SK-N-SH (cell line): Measurements from ENCODE around the gene ADCY1. TPM values are rescaled to one million over a fixed set of nuclear protein-coding genes. Genes with fewer than 3 reads are reported as not detected.

Experiments used
- CTCF ChIA-PET: fragments of 300-600, 350-600 bp; formaldehyde crosslinking; extraction: SDS; loops from one replicate; lab custom pipeline; 2021; lab: Yijun Ruan, JAX
- POLR2A ChIA-PET: fragments of 350-600 bp; sonication (Branson Sonifier 250); formaldehyde crosslinking; extraction: SDS; loops from one replicate; lab custom pipeline; 2020; ENCODE audit warnings: antibody characterized with exemption, inconsistent platforms; lab: Yijun Ruan, JAX
- DNase-seq: peaks from one replicate; pipeline ENCODE4 v3.0.0; 2012
- H2AFZ ChIP-seq: fragments of 200-600 bp; sonication (generic); 2 replicates; pipeline ENCODE4 v1.8.1; 2016; ENCODE audit warnings: antibody characterized with exemption, mild to moderate bottlenecking, low read depth
- H3F3A ChIP-seq: fragments of 200-600 bp; sonication (generic); replicated peaks from 2 replicates; pipeline ENCODE3; 2016; ENCODE audit warnings: antibody characterized with exemption, mild to moderate bottlenecking; ENCODE audit not compliant: insufficient read depth
- H3K27ac ChIP-seq, 2 experiments: fragments of 200-500 bp in 1 of 2; fragments of 200-600 bp in 1 of 2; sonication (Bioruptor generic) in 1 of 2; sonication (generic), shearing (Covaris generic) in 1 of 2; 2 replicates each; pipeline versions ENCODE4 v1.5.1 to v1.6.1; 2014 to 2016; ENCODE audit warnings: low read depth in 2 of 2, inconsistent platforms in 1 of 2, low read length in 1 of 2, mild to moderate bottlenecking in 1 of 2, mixed read lengths in 1 of 2
- H3K27me3 ChIP-seq: fragments of 200-600 bp; sonication (generic), shearing (Covaris generic); 2 replicates; pipeline ENCODE4 v1.6.1; 2016; ENCODE audit warnings: mixed run types; ENCODE audit not compliant: insufficient read depth
- H3K36me3 ChIP-seq, 2 experiments: fragments of 200-500 bp in 1 of 2; fragments of 200-600 bp in 1 of 2; sonication (Bioruptor generic) in 1 of 2; sonication (generic) in 1 of 2; replicated peaks in 1 of 2; 2 replicates each; pipeline versions ENCODE3 to v1.5.1; 2014 to 2016; ENCODE audit warnings: low read length in 1 of 2, mild to moderate bottlenecking in 1 of 2; ENCODE audit not compliant: insufficient read depth in 2 of 2, control insufficient read depth in 1 of 2
- H3K4me1 ChIP-seq, 2 experiments: fragments of 200-500 bp in 1 of 2; fragments of 200-600 bp in 1 of 2; sonication (Bioruptor generic) in 1 of 2; sonication (generic), shearing (Covaris generic) in 1 of 2; 2 replicates each; pipeline versions ENCODE4 v1.5.1 to v1.6.1; 2014 to 2016; ENCODE audit warnings: low read depth in 1 of 2, low read length in 1 of 2, mixed run types in 1 of 2; ENCODE audit not compliant: insufficient read depth in 2 of 2, control insufficient read depth in 1 of 2
- H3K4me2 ChIP-seq: fragments of 200-600 bp; sonication (generic), shearing (Covaris generic); 2 replicates; pipeline ENCODE4 v1.6.1; 2017; ENCODE audit warnings: mixed run types
- H3K4me3 ChIP-seq, 2 experiments: fragments of 200-500 bp in 1 of 2; fragments of 200-600 bp in 1 of 2; sonication (Bioruptor generic) in 1 of 2; sonication (generic), shearing (Covaris generic) in 1 of 2; 2 replicates each; pipeline versions ENCODE4 v1.5.1 to v1.8.1; 2014 to 2016; ENCODE audit warnings: low read depth in 2 of 2, inconsistent platforms in 1 of 2, low read length in 1 of 2, mild to moderate bottlenecking in 1 of 2, mixed read lengths in 1 of 2, moderate library complexity in 1 of 2
- H3K79me2 ChIP-seq: fragments of 200-600 bp; sonication (generic); 2 replicates; pipeline ENCODE4 v1.8.1; 2017; ENCODE audit warnings: mild to moderate bottlenecking; ENCODE audit not compliant: insufficient read depth
- H3K9ac ChIP-seq: fragments of 200-600 bp; sonication (generic); 2 replicates; pipeline ENCODE4 v1.6.1; 2017; ENCODE audit warnings: mixed run types
- H3K9me2 ChIP-seq: fragments of 200-600 bp; sonication (generic); 2 replicates; pipeline ENCODE4 v1.6.1; 2017; ENCODE audit warnings: mixed run types
- H3K9me3 ChIP-seq: fragments of 200-600 bp; sonication (generic); 2 replicates; pipeline ENCODE4 v1.6.1; 2017; ENCODE audit warnings: mixed run types, mild to moderate bottlenecking, moderate library complexity
- H4K20me1 ChIP-seq: fragments of 200-600 bp; sonication (generic); 2 replicates; pipeline ENCODE4 v1.6.1; 2017; ENCODE audit warnings: mild to moderate bottlenecking, mixed run types; ENCODE audit not compliant: insufficient read depth
- ELF1 ChIP-seq: IDR thresholded peaks from 2 replicates; pipeline ENCODE4 v1.4.0; 2012
- FOXJ3 ChIP-seq: sonication (generic); formaldehyde crosslinking; IDR thresholded peaks from 2 replicates; pipeline ENCODE4 v1.5.1; 2020; ENCODE audit warnings: mild to moderate bottlenecking, missing genetic modification reagents
- FOXM1 ChIP-seq: IDR thresholded peaks from 2 replicates; pipeline ENCODE4 v1.4.0; 2012; ENCODE audit warnings: low read depth, mild to moderate bottlenecking
- IRF3 ChIP-seq: fragments of 150-350 bp; IDR thresholded peaks from 2 replicates; pipeline ENCODE4 v1.6.1; 2016; ENCODE audit warnings: mild to moderate bottlenecking, low read depth, low read length
- JUND ChIP-seq: IDR thresholded peaks from 2 replicates; pipeline ENCODE4 v1.4.0; 2012
- MAX ChIP-seq: IDR thresholded peaks from 2 replicates; pipeline ENCODE4 v1.4.0; 2012; ENCODE audit warnings: low read depth
- MXI1 ChIP-seq: IDR thresholded peaks from 2 replicates; pipeline ENCODE4 v1.6.1; 2012; ENCODE audit warnings: mild to moderate bottlenecking, low read depth, low read length, improper control_type of control experiment
- NFIC ChIP-seq: IDR thresholded peaks from 2 replicates; pipeline ENCODE4 v1.4.0; 2012; ENCODE audit warnings: borderline replicate concordance
- NRF1 ChIP-seq: IDR thresholded peaks from 2 replicates; pipeline ENCODE4 v1.6.1; 2012; ENCODE audit warnings: low read depth, mild to moderate bottlenecking, low read length
- PBX3 ChIP-seq: IDR thresholded peaks from 2 replicates; pipeline ENCODE4; 2012
- POLR2AphosphoS5 ChIP-seq: IDR thresholded peaks from 2 replicates; pipeline ENCODE4 v1.6.1; 2012; ENCODE audit warnings: low read depth, low read length
- RCOR1 ChIP-seq: fragments of 150-350 bp; IDR thresholded peaks from 2 replicates; pipeline ENCODE4 v1.6.1; 2017; ENCODE audit warnings: antibody characterized with exemption, low read length
- RFX5 ChIP-seq: IDR thresholded peaks from 2 replicates; pipeline ENCODE4 v1.6.1; 2012; ENCODE audit warnings: mild to moderate bottlenecking, improper control_type of control experiment, low read length
- RXRA ChIP-seq: IDR thresholded peaks from 2 replicates; pipeline ENCODE4 v1.4.0; 2012; ENCODE audit warnings: low read depth, mild to moderate bottlenecking, borderline replicate concordance
- SMC3 ChIP-seq: IDR thresholded peaks from 2 replicates; pipeline ENCODE4 v1.6.1; 2012; ENCODE audit warnings: low read depth, low read length, improper control_type of control experiment
- TAF1 ChIP-seq: IDR thresholded peaks from 2 replicates; pipeline ENCODE4 v1.6.1; 2012; ENCODE audit warnings: low read depth, mild to moderate bottlenecking, low read length, moderate library complexity, borderline replicate concordance
- TEAD4 ChIP-seq: IDR thresholded peaks from 2 replicates; pipeline ENCODE4 v1.4.0; 2012; ENCODE audit warnings: mild to moderate bottlenecking, borderline replicate concordance; ENCODE audit not compliant: insufficient read depth
- USF1 ChIP-seq: IDR thresholded peaks from 2 replicates; pipeline ENCODE4 v1.4.0; 2012; ENCODE audit warnings: low read depth, borderline replicate concordance
- WGBS: methylation state at CpG from one replicate; pipeline ENCODE4 v1.1.6; 2017; ENCODE audit warnings: low lambda C conversion rate; 5-methylcytosine and 5-hydroxymethylcytosine counted together
- polyA plus RNA-seq, 3 experiments: library from polyadenylated mRNA; depleted of rRNA; stranded (reverse); fragments of >200 nt; gene quantifications; 2 replicates each; pipeline ENCODE4 v1.2.3, GENCODE V29; 2012
- TF ChIP-seq, protein P1 (sequence below): IDR thresholded peaks from 2 replicates; pipeline ENCODE4 v1.6.1; 2012; ENCODE audit warnings: mild to moderate bottlenecking, low read depth, low read length, moderate library complexity

ADCY1 gene
- polyA plus RNA-seq, 1 of the 3 experiments (the other 2 are of a cell fraction), result 0.16 TPM

- Histone ChIP-seq H3K9me2 (no peaks in the 10 kb centered on the region), H3K9me3 (no peaks in the 10 kb centered on the region), H3K4me1 (no peaks in the 10 kb centered on the region; a peak in 1 of 4 replicates), H3K4me2 (no peak overlapping the region), H3K27ac (no peak overlapping the region), H3K4me3 (no peak overlapping the region), H3K9ac (no peak overlapping the region), H2AFZ (no peak overlapping the region), H3K36me3 (no peaks in the 10 kb centered on the region), H3F3A (no peaks in the 10 kb centered on the region), H3K79me2 (no peaks in the 10 kb centered on the region), H3K27me3 (no peaks in the 10 kb centered on the region), H4K20me1 (no peaks in the 10 kb centered on the region)
- 31% methylated on average over 8 of the region's 9 CpGs for WGBS
- ChIA-PET POLR2A (no interaction called here), CTCF (interaction anchor here (0.7 to 1.2 kb wide), 2 partner anchors 21 to 24 kb away, joined by 3 read pairs; no protein-coding TSS in a partner anchor)
- TF ChIP-seq, protein P1, sequence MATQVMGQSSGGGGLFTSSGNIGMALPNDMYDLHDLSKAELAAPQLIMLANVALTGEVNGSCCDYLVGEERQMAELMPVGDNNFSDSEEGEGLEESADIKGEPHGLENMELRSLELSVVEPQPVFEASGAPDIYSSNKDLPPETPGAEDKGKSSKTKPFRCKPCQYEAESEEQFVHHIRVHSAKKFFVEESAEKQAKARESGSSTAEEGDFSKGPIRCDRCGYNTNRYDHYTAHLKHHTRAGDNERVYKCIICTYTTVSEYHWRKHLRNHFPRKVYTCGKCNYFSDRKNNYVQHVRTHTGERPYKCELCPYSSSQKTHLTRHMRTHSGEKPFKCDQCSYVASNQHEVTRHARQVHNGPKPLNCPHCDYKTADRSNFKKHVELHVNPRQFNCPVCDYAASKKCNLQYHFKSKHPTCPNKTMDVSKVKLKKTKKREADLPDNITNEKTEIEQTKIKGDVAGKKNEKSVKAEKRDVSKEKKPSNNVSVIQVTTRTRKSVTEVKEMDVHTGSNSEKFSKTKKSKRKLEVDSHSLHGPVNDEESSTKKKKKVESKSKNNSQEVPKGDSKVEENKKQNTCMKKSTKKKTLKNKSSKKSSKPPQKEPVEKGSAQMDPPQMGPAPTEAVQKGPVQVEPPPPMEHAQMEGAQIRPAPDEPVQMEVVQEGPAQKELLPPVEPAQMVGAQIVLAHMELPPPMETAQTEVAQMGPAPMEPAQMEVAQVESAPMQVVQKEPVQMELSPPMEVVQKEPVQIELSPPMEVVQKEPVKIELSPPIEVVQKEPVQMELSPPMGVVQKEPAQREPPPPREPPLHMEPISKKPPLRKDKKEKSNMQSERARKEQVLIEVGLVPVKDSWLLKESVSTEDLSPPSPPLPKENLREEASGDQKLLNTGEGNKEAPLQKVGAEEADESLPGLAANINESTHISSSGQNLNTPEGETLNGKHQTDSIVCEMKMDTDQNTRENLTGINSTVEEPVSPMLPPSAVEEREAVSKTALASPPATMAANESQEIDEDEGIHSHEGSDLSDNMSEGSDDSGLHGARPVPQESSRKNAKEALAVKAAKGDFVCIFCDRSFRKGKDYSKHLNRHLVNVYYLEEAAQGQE, result no peak
- TF ChIP-seq RFX5 (no peak), TEAD4 (no peak), TAF1 (no peak), USF1 (no peak), RCOR1 (no peak), FOXJ3 (no peak), SMC3 (no peak), ELF1 (no peak)
- DNase-seq, result no peak
Measured at GRCh38 chr7:45626441-45627430, 52.6 kb downstream of the ADCY1 start.

DNA sequence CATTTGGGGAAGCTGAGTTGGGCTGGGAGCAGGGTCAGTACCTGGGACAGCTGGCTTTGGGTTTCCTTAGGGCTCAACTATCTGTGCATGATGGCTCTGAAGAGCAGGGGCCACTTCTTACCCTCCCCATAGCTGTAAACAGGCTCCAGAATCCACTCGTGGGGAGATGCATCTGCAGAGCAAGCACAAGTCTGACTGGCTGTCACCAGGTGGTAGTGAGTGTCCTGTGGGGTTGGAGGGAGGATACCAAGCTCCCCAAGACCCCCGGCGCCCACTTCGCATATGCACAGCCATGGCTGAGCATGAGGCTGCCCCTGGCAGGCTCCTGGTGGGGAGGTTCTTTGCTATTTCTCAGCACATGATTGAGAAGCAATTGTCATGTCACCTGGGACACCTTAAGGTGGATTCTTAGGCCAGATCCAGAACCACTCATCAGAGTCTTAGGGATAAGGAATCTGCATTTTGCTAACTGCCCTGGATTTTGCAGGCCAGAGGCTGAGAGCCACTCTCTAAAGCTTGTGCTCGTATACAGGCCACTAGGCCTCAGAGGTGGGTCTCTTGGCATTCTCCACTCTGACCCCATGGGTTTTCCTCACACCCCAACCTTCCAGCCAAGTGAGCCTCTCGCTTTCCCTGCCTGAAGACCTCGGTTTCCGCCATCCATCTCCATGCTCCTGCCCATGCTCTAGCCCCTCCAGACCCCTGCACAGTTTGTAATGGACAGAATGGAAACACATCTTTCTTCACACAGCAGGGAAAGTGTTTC, 53.7 kb downstream of the ADCY1 start:
- Histone ChIP-seq H4K20me1 (no peaks in the 10 kb centered on the region), H3K9ac (no peak overlapping the region), H3K4me1 (no peaks in the 10 kb centered on the region; a peak in 1 of 4 replicates), H3K36me3 (no peaks in the 10 kb centered on the region), H3K79me2 (no peaks in the 10 kb centered on the region), H3K4me3 (no peak overlapping the region), H3K27ac (no peak overlapping the region), H3K9me2 (no peaks in the 10 kb centered on the region), H3K9me3 (no peaks in the 10 kb centered on the region), H3K4me2 (no peak overlapping the region), H3K27me3 (no peaks in the 10 kb centered on the region), H2AFZ (no peak overlapping the region), H3F3A (no peaks in the 10 kb centered on the region)
- CTCF ChIA-PET, result no interaction called here
- DNase-seq, result no peak
- WGBS, result 32% methylated on average over 8 of the region's 8 CpGs
- POLR2A ChIA-PET, result no interaction called here
- TF ChIP-seq JUND, result no peak
- no peak for TF ChIP-seq RCOR1
- no peak for TF ChIP-seq MAX
- no peak for TF ChIP-seq FOXM1
- no peak for TF ChIP-seq NFIC
- TF ChIP-seq PBX3, result no peak
- no peak for TF ChIP-seq RXRA
- no peak for TF ChIP-seq NRF1
- TF ChIP-seq MXI1, result no peak
- no peak for TF ChIP-seq IRF3
- no peak for TF ChIP-seq POLR2AphosphoS5
- no peak for TF ChIP-seq FOXJ3
